Measurements from ENCODE around the gene ISCA2.

- TF ChIP-seq POU2F2 (IDR thresholded peaks at IDR 0.05; ENCODE audit: low read depth, low read length) (no peak), POLR2A (IDR thresholded peaks at IDR 0.05; ENCODE audit: low read depth, low read length) (no peak), POLR2AphosphoS5 (IDR thresholded peaks at IDR 0.05; ENCODE audit: low read depth, low read length) (no peak), SPI1 (IDR thresholded peaks at IDR 0.05; ENCODE audit: low read depth, low read length) (no peak), TAF1 (IDR thresholded peaks at IDR 0.05; ENCODE audit: low read depth, low read length) (no peak), PAX5 (IDR thresholded peaks at IDR 0.05; ENCODE audit: insufficient read depth, low read length, severe bottlenecking) (no peak)
Observed at GRCh38 chr14:74486164-74486563, 7.4 kb upstream of the ISCA2 start.
